Measurements from ENCODE around the gene TCF4. TPM values are rescaled to one million over a fixed set of nuclear protein-coding genes. Genes with fewer than 3 reads are reported as not detected.

TCF4 gene
- total and polyA plus RNA-seq, 2 donors (not counting 3 experiments of a cell fraction or from before 2014, with no cell fraction given): 183 to 390 TPM

GRCh38 chr18:55262021-55262560 lies 325.9 kb downstream of the TCF4 start:
- no peaks in the 10 kb centered on the region for H3K9me1 ChIP-seq (replicated peaks; ENCODE audit: control insufficient read depth, extremely low read depth, insufficient read depth, low read length)
- POLR2A ChIA-PET: no interaction called here
- intact Hi-C loops (cut with micrococcal nuclease) (loop anchor here (10.0 kb wide), 1 partner anchor 763 kb away; no protein-coding TSS in a partner anchor), dilution Hi-C loops (cut with MboI; ENCODE audit: extremely low pct_ligation_motif_present, low sequenced_read_pairs) (no loop called here)
- no peak overlapping the region for H2AFZ ChIP-seq (ENCODE audit: low read depth, low read length)
- no peaks in the 10 kb centered on the region for H3K27me3 ChIP-seq (ENCODE audit: control insufficient read depth in 2 of 2, insufficient read depth in 2 of 2, low read length in 2 of 2)
- no peak overlapping the region for H3K4me2 ChIP-seq (ENCODE audit: insufficient read depth, low read length)
- H3K27ac ChIP-seq (ENCODE audit: insufficient read depth, low read depth, low read length): no peak overlapping the region
- FAIRE-seq (no peak), DNase-seq (ENCODE audit: low read depth, low spot score) (no peak)
- no peaks in the 10 kb centered on the region for H3K9me3 ChIP-seq (replicated peaks; ENCODE audit: control insufficient read depth, insufficient read depth, low read length)
- no peak overlapping the region for H3K4me3 ChIP-seq (replicated peaks in 1 of 3; ENCODE audit: insufficient read depth in 1 of 3, low read depth in 1 of 3, low read length in 3 of 3)
- H4K20me1 ChIP-seq (replicated peaks; ENCODE audit: control insufficient read depth, extremely low read depth, insufficient read depth, low read length): no peaks in the 10 kb centered on the region
- H3K4me1 ChIP-seq (ENCODE audit: control insufficient read depth, extremely low read depth, insufficient read depth, low read length): peaks cover 34% of the 10 kb centered on the region
- TF ChIP-seq, protein P1, sequence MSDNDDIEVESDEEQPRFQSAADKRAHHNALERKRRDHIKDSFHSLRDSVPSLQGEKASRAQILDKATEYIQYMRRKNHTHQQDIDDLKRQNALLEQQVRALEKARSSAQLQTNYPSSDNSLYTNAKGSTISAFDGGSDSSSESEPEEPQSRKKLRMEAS (IDR thresholded peaks at IDR 0.05; ENCODE audit: insufficient read depth, insufficient read length): no peak
- TF ChIP-seq CTCF (IDR thresholded peaks at IDR 0.05; ENCODE audit: extremely low read depth in 1 of 2, insufficient read depth in 1 of 2, low read depth in 1 of 2, low read length in 2 of 2) (no peak), MYC (IDR thresholded peaks at IDR 0.05; ENCODE audit: low read depth, low read length) (no peak), JUN (IDR thresholded peaks at IDR 0.05; ENCODE audit: borderline replicate concordance, insufficient read depth, insufficient read length, low read depth) (no peak), POLR2A (IDR thresholded peaks at IDR 0.05; ENCODE audit: low read depth, low read length) (no peak), GATA2 (IDR thresholded peaks at IDR 0.05; ENCODE audit: insufficient read depth, insufficient read length, low read depth, low read length) (no peak), FOS (IDR thresholded peaks at IDR 0.05; ENCODE audit: borderline replicate concordance, insufficient read depth, low read length) (no peak), EZH2 (IDR thresholded peaks at IDR 0.05; ENCODE audit: borderline replicate concordance, low read depth, low read length, severe bottlenecking) (no peak), POLR2AphosphoS5 (IDR thresholded peaks at IDR 0.05; ENCODE audit: insufficient read depth, low read depth, low read length) (no peak)
- BruUV-seq (replicated peaks): no TSS peak
- H3K9ac ChIP-seq (replicated peaks; ENCODE audit: extremely low read depth, insufficient read depth, low read length): no peak overlapping the region
- H3K36me3 ChIP-seq (ENCODE audit: control insufficient read depth in 2 of 2, extremely low read depth in 1 of 2, insufficient read depth in 2 of 2, low read length in 2 of 2): peaks cover 20 to 25% of the 10 kb centered on the region in 2 experiments
- CTCF ChIA-PET: interaction anchor here (1.1 to 2.7 kb wide), 2 partner anchors 10 to 14 kb away, joined by 3 to 11 read pairs; no protein-coding TSS in a partner anchor
- no peaks in the 10 kb centered on the region for H3K79me2 ChIP-seq (ENCODE audit: control insufficient read depth, insufficient read depth, low read length)
